Measurements from ENCODE around the gene RPL36AL.
"Not testable (repeated sequence)": the region's sequence is repeated elsewhere in the genome, so short reads cannot be mapped to it uniquely, and the experiment has no call there.

- not testable (repeated sequence) for TF ChIP-seq EZH2 (IDR thresholded peaks at IDR 0.05); POLR2AphosphoS5 (IDR thresholded peaks at IDR 0.05; ENCODE audit: borderline replicate concordance, low read depth, low read length); FOXP2 (optimal IDR thresholded peaks at IDR 0.05; ENCODE audit: control extremely low read depth, extremely low read length, insufficient read depth)
These were observed 1.2 kb downstream of the RPL36AL start for GRCh38 chr14:49619273-49619672.
